IPS DF 4.7 (cell line): ENCODE results near the gene LRRC49.

Experiments used
- DNase-seq: peaks from one replicate; pipeline ENCODE4 v3.0.0-alpha.2; 2013; ENCODE audit warnings: low spot score; ENCODE audit errors: extremely low read depth

LRRC49 gene

GRCh38 chr15:71089801-71090200 lies 197.2 kb downstream of the LRRC49 start:
- no peak for DNase-seq

DNA sequence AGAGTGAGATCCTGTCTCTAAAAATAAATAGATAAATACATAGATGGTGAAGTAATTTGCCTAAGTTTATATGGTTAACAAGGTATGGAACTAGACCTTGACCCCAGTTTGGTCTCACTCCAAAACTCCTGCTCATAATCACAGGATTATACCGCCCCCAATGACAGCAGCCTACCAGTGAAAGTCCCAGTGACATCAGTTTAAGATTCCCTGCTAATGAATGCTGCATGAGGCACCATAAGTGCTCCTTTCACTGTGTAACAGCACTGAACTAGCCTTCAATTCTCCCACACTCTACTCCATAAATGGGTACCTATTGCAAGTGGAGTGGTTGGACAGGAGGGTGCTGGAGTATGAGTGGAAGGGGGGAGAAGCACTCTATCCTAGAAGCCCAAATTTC lies 199.0 kb downstream of the LRRC49 start:
- no peak for DNase-seq

DNA sequence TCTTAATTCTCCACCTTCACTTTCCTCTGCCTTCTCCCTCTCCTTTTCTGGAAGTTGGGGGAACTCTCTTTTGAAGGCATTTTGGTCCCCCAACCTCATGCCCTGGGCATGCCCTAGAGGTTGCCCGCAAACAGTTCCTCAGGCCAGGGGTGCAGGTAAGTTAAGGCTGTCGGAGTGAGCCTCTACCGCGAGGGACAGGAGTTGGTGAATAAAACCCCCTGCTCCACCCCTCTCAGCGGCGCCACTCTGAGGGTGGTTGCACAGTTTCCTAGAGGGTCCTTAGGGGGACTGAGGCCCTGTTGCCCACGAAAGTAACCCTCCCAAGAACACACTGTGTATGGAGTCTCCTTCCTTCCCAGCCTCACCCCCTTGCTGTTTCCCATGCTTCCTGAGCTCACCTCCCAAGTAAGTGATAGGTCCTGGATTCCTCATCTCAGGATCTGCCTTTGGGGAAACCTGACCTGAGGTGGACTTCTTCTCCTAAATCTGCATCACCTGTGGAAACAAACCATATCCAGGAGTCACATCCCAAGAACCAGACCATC lies 199.5 kb downstream of the LRRC49 start:
- no peak for DNase-seq

DNA sequence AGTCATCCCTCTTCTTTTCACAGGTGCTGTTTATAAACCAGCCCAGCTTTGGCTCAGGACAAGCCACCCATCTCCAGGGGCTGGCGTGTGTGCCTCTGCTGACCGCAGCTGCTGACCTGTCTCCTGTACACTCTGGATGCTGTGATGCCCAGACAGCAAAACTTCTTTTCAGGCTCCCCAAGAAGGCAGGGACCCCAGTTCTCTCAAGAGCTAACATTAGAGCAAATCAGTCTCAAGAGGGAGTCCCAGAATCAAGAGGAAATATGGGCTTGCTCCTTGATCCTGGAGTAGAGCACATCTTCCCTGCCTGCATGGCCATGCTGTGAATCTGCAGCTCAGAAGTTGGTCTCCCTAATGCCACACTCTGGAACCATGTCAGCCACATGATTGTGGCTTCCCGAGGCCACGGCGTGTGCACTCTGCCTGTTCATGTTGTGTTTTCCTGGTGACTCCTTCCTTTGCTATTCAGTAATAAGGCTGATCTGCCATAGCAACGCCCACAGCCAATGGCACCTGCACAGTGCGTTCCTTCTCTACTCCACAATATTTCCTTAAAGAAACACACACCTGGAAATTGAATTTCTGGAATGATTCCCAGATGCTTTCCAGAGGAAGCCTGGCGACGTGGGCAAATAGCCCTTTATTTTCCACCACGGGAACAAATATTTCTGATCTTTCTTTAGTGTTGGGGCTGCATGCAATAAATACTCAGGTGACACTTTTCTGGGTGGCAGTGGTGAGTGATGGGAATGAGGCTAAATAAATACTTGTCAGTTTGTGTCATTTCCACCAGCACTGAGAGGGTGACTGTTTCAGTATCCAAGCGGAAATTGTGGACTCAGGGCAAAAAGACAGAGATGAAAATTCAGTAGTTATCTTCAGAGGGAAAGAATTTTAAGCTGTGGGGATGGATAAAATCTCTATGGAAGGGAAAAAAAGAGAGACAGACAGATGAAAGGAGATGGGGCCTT lies 200.7 kb downstream of the LRRC49 start:
- no peak for DNase-seq

- DNase-seq: no peak
These were observed 201.5 kb downstream of the LRRC49 start for GRCh38 chr15:71094137-71094536.

- DNase-seq: no peak
These were observed 204.1 kb downstream of the LRRC49 start for GRCh38 chr15:71096676-71097075.

DNA sequence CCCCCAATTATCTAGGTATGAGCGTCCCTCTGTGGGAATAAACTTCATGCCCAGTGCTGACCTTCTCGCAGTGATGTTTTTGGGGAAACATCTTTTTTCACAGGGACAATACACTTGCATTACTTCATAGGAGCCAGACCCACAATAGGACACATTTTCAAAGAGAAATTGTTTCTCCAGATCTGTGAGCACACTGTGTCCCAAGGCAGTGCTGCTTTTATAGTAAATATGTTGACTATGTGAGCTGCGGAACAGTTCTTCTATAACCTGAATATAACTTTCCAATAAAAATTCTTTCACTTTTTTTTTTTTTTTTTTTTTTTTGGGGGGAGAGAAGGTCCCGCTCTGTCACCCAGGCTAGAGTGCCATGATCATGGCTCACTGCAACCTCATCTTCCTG lies 205.3 kb downstream of the LRRC49 start:
- no peak for DNase-seq

DNA sequence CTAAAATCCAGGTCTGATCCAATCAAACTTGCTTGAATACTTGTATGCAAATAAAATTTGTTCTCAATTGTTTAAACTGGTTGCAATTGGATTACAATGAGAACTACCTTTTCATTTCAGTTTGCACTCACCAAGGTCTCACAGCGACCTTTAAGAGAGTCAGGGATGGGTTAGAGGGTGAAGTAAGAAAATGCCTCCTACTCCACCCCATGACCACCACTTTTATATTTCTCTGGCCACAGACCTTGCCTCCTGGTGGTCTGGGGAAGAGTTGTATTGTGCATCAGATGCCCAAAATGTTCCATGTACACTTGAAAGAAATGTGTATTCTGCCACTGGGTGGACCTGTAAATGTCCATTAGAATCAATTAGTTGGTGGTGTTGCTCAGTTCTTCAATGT lies 206.3 kb downstream of the LRRC49 start:
- no peak for DNase-seq
